ENCODE data around the gene UQCRH.

The UQCRH gene

DNA sequence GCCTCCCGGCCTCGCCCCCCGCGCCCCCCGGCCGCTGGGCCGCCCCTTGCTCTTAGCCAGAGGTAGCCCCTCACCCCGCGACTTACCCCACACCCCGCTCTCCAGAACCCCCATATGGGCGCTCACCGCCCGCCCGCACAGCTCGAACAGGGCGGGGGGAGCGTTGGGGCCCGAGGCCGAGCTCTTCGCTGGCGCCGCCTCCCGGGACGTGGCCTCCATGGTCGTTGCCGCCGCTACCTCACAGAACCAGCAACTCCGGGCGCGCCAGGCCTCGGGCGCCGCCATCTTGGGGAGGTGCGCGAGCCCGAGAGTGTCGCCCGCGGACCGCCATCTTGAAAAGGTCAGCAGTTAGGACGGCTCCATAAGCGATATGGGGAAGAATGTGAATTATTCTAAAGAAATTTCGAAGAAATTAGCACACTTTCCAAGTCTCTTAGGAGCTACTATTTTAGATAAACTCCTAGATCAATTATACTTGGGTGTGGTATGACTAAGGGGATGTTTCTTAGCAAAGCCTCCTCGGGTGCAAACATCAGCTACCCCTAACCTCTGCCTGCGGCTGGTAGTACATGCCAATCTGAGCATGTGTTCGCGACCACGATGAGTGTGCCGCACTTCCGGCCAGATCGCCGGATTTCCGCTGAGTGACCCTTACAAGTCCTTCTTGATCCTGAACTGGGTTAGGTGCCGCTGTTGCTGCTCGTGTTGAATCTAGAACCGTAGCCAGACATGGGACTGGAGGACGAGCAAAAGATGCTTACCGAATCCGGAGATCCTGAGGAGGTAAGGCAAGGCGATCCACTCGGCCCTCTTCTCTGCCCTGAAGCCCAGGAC, at the start of gene UQCRH, which contains the start of gene LRRC41:
Gene UQCRH (plus strand): TSS at position 661 of the 834 bp plus-strand sequence. CDS start 69 bp downstream, at position 730.
Gene LRRC41 (minus strand): TSS at position 579 of the 834 bp plus-strand sequence. CDS start 294 bp downstream, at position 285.
- in situ Hi-C loops (cut with HindIII; ENCODE audit: low sequenced_read_pairs), result no loop called here

DNA sequence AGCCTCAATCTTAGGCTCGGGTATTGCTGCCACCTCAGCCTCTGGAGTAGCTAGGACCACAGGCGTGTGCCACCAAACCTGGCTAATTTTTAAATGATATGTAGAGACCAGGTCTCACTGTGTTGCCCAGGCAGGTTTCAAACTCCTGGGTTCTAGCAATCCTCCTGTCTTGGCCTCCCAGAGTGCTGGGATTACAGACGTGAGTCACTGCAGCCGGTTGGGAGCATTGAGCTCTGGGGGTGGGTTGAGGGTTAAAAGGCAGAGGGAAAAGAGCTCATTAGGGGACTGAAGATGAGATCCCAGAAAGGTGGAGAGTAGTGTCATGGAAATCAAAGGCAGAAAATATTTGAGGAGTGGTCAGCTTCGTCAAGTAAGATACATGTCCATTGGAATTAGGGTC, 48.8 kb upstream of the UQCRH start:
- in situ Hi-C loops (cut with HindIII; ENCODE audit: low sequenced_read_pairs), result no loop called here

DNA sequence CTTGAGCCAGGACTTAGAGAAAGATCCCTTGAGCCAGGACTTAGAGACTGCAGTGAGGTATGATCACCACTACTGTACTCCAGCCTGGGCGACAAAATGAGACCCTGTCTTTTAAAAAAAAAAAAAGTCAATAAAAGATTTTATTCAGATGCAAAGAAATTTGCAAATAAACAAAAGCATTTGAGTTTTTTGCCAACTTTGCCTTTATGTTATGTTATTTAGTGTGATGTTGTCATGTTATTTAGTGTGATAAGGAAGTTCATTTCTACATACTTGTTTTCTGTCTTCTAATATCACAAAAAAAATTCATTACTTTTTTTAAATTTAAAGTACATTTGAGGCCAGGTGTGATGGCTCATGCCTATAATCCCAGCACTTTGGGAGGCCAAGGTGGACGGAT, 47.0 kb upstream of the UQCRH start:
- in situ Hi-C loops (cut with HindIII; ENCODE audit: low sequenced_read_pairs), result no loop called here

DNA sequence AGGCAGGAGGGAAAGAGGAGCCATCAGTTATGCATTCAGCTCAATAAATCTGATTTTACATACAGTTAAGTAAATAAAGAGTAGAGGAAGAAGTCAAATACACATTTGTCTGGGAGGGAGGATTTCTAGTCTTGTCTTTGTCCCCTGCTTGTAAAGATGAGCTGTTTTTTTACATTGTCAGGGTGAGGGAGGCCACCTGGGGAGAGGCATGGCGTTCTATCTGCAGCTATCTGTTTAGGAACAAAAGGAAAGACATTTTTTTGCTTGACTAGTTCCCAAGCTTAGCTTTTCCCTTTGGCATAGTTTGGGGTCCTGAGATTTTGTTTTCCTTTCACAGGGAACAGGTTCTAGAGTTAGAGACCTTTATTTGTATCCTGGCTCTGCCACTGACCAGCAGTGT, 41.0 kb upstream of the UQCRH start:
- in situ Hi-C loops (cut with HindIII; ENCODE audit: low sequenced_read_pairs), result no loop called here

DNA sequence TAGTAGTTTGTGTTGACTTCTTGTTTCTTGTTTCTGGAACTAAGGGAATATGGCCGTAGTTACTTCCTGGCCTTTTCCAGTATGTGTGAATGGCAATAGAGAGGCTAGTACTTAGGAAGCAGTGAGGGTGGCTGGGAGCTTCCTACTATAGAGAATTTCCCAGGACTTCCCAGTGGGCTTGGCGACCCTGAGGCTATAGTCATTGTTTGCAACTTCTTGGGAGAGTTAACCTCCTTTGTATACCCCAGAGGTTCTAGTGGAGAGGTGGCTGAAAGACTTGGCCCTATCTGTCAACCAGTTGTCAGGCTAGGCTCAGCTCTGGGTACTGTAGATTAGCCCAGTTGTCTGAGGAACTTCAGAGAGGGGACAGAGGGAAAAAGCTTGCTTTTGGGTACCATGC, 40.4 kb upstream of the UQCRH start:
- in situ Hi-C loops (cut with HindIII; ENCODE audit: low sequenced_read_pairs), result no loop called here

DNA sequence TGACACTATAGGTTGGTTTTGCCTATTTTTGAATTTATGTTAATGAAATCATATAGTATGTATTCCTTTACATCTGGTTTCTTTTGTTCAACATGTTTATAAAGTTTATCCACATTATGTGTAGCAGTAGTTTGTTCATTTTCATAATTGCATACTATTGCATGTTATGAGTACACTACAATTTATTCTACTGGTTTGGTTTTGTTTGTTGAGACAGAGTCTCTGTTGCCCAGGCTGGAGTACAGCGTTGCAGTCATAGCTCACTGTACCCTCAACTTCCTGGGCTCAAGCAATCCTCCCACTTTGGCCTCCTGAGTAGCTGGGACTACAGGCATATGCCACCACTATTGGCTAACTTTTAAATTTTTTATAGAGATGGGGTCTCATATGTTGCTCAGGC, 34.9 kb upstream of the UQCRH start:
- in situ Hi-C loops (cut with HindIII; ENCODE audit: low sequenced_read_pairs), result no loop called here

DNA sequence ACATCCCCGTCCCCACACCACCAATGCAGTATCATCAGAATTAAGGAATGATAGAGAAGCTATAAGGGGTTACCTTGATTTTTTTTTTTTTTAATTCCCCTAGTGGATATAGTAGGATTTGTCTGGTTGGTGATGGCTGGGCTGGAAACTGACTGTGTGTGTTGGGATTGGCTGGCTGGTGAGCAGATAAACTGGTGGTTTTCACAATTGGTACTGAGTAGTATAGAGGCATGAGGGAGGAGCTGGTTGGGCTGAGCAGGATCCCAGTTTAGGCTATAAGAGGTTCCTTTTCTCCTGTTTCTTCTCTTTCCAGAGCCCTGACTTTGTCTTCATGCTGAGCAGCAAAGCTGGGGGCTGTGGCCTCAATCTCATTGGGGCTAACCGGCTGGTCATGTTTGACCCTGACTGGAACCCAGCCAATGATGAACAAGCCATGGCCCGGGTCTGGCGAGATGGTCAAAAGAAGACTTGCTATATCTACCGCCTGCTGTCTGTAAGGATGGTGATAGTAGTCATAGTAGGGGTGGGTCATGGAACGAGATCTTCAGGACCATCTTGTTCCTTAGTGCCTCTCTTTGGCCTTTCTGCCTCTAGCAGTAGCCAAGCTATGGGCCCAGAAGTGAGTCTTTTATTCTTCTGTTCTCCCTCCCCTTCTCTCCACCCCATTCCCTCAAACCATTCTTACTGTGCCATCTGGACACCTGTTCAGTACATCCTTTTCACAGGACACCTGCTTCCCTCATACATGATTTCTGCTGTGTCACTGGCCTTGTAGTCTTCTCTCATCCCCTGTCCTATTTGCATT, 29.1 kb upstream of the UQCRH start:
- in situ Hi-C loops (cut with HindIII; ENCODE audit: low sequenced_read_pairs), result no loop called here

DNA sequence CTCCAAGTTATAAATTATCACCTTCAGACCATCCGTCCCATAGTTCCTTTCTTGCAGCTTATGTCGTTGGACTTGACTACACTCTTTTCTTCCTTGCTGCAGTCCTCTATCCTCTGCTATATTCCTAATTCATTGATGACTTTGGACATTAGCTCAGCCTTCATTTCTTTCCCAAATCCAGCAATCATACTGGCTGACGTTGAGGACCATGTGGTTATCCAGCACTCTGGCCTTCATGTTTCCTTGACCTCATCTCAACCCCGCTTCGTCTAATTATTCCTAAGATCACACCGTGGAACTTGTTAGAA, 28.5 kb upstream of the UQCRH start:
- in situ Hi-C loops (cut with HindIII; ENCODE audit: low sequenced_read_pairs), result no loop called here

DNA sequence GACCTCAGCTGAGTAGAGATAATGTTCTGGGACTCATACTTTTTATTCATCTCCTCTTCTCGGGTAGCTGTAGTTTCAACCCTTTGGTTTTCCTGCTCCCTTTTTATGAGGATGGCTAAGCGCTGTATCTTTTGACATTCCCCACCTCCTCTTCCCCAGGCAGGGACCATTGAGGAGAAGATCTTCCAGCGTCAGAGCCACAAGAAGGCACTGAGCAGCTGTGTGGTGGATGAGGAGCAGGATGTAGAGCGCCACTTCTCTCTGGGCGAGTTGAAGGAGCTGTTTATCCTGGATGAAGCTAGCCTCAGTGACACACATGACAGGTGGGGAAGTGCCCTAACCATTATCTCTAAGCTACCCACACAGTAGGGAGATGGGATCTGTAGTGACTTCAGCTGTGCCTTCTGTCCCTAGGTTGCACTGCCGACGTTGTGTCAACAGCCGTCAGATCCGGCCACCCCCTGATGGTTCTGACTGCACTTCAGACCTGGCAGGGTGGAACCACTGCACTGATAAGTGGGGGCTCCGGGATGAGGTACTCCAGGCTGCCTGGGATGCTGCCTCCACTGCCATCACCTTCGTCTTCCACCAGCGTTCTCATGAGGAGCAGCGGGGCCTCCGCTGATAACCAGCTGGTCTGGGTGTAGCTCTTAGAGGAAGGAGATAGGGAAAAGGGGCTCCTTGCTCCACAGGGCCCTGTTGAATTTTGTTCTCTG, 25.7 kb upstream of the UQCRH start:
- in situ Hi-C loops (cut with HindIII; ENCODE audit: low sequenced_read_pairs), result no loop called here

DNA sequence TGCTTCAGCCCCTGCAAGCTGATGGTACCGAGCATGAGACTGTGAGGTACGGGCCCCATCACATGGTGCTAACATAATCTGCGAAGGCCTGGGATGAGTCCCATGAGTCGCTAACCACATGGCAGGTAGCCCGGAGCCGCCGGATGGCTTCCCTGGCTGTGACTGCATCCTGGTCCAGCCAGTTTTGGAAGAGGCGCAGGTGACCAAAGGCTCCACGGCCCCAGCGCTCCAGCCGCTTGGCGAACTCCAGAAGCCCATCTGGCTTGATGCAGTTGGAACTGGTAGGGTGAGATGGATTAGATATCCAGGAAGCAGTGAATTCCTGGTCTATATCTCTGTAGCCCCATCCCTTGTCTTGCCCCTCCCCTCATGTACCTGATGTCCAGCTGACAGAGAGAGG, 24.7 kb upstream of the UQCRH start:
- in situ Hi-C loops (cut with HindIII; ENCODE audit: low sequenced_read_pairs), result no loop called here

DNA sequence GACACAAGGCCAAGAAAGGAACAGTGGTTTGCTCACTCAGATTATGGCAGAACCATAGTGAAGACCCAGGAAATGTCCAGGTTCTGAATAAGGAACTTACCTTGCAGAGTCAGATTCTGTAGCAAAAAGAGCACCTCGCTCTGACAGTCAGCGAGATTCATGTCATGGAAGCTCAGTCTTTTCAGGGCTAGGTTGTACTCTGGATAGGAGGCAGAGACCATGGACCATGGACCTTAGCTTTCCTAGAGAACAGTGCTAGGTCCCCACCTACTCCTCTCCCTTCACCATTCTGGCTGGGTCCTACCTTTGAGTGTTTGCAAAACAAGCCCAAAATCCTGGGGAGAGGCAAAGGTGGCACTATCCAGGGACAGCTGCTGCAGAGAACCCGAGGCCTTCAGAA, 23.4 kb upstream of the UQCRH start:
- in situ Hi-C loops (cut with HindIII; ENCODE audit: low sequenced_read_pairs), result no loop called here

DNA sequence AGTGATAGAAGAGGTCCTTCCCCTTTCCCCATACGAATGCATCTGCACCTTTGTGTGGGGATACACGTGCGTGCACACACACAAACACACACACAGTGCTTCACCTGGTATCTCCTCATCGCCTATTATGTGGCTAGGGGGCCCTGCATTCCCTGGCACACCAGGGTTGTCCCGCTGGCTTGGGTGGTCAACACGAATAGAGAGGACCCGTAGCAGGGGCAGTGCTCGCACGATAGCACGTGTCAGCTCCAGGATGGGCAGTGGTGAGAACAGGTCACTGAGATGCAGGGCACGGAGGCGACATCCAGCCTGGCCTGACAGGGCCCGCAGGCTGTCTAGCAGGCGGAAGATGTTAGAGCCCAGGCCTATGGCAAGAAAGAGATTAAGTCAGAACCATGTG, 22.5 kb upstream of the UQCRH start:
- in situ Hi-C loops (cut with HindIII; ENCODE audit: low sequenced_read_pairs), result no loop called here

DNA sequence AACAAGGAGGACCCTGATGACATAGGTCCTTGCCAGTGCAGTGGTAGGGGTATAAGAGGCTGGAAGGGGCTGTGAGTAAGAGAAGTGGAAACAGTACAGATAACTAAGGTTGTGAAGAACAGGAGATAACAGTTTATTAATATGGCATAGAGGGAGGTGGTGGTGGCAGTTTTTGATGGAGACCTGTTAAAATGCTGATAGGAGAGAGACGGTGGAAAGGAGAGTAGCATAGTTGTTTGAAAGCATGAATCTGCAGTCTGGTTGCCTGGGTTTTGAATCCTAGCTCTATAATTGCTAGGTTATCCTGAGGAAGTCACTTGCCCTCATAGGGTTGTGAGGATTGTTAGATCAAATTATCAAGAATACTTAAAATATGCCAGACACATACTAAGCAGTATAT, 19.4 kb upstream of the UQCRH start:
- in situ Hi-C loops (cut with HindIII; ENCODE audit: low sequenced_read_pairs), result no loop called here

DNA sequence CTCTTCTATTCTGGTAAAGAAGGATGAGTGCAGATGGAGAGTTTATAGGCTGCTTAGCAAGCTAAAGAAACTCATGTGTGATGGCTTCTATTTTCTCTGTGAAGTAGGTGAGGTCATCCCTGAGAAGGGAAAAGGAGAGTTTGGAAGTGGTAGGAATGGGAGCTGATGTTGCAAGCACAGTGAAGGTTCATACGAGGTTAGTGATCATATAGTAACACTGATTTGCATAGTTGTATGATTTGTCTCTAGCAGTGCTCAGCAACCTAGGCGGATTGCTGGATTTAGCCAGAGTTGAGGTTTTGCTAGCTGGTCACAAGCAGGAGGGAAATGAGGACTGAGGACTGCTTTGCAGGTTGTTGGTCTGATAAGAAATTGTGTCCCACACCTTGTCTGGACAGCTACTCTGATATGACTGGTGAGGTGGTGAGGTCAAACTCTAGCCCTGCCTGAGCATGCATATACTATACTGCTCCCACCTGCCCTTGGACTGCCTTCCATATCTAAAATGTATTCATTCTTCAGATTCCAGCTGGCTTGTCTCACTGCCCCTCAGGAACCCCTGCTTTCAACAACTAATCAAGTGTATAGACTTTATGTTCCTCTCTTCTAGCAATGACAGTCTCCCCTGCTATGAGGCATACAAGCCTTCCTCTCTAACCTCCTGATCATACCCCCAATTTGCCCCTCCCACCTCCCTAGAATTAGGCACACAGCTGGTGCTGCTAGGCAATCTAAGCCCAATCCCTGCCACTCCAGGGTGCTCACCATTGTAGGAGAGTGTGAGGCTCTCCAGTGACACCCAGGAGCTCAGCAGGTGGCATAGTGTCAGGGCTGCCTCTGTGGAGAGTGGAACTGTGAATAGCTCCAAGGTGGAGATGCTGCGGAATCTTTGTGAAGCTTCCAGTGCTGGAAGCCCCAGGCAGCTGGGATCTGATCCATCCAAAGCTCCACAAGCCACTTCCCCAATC, 18.6 kb upstream of the UQCRH start:
- in situ Hi-C loops (cut with HindIII; ENCODE audit: low sequenced_read_pairs), result no loop called here

DNA sequence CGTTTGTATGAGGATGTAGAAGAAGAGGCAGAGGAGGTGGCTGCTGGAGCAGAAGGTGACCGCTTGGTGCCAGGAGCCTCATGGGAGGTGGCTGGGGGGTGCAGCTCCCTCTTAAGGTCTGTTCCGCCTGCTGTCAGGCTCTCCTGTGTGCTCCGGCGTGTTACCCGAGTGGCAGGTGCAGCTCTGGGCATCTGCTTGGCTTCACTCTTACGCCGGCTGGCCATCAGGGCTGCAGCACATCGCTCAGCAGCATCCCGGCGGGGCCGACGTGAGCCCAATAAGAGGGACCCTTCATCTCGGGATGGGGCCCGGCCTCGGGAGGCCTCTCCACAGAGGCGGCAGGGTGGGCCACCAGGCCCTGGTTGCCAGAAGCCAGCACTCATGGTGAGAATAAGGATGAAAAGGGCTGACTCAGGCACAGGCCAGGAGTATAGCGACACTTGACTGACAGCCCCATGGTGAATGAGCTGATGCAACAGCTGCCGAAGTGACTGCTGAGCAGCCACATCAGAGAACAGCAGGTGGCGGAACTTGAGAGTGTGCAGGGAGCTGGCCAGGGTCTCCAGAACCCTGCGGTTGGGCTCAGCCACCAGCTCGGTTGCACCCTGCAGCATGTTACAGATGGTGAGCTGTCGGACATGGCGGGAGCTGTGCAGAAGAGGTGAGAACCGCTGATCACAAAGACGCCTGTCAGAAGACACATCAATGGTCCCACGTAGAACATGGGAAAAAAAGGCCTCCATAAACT, 17.6 kb upstream of the UQCRH start:
- in situ Hi-C loops (cut with HindIII; ENCODE audit: low sequenced_read_pairs), result no loop called here

DNA sequence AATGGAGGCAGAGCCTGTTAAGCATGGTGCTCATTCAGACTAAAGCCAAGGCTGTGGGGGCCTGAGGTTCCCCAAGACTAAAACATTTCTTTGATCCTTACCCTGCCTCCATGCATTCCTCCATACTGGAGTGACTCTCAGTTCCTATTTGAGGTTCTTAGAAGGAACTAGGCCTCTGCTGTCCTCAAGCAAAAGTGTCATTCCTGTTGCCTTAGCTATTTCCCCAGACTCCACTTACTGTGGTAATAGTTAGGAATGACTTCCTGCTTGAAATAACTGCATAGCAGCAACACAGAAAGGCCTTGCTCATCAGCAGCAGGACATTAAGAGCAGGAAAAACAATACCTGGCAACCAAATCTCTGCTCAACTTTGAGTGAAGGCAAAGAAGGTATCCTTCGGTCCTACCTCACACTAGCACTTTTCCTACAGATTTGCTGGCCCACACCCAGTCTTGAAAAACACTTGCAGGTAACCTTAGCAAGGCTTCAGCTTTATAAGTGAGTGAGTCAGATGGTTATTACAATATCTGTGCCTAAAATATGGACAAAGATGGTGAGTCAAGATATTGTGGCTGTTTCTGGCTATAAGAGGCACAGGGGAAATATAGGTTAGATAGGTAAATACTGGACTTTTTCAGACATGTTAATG, 14.9 kb upstream of the UQCRH start:
- in situ Hi-C loops (cut with HindIII; ENCODE audit: low sequenced_read_pairs), result no loop called here

DNA sequence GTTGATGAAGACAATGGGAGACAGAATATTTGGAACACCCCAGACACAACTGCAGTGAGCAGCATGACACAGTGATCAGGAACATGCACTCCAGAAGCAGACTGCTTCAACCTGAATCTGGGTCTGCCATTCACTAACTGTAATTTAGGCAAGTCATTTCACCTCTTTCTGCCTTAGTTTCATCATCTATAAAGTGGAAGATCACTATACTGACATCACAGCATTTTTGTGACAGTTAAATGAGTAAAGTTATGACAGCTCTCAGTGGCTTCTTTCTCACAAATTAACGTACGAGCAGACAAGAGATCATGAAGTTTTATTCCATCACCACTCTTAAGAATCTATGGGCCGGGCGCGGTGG, 14.4 kb upstream of the UQCRH start:
- in situ Hi-C loops (cut with HindIII; ENCODE audit: low sequenced_read_pairs), result no loop called here

DNA sequence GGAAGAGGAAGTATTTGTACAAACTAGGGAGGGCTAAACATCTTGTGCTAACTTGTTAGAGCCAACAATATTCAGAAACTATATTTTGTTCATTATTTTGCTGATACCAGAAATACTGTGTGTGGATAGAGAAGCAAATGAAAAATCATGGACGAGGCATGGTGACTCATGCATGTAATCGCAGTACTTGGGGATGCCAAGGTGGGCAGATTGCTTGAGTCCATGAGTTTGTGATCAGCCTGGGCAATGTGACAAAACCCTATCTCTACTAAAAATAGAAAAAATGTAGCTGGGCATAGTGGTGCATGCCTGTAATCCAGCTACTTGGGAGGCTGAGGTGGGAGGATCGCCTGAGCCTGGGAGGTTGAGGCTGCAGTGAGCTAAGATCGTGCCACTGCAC, 13.5 kb upstream of the UQCRH start:
- in situ Hi-C loops (cut with HindIII; ENCODE audit: low sequenced_read_pairs), result no loop called here

DNA sequence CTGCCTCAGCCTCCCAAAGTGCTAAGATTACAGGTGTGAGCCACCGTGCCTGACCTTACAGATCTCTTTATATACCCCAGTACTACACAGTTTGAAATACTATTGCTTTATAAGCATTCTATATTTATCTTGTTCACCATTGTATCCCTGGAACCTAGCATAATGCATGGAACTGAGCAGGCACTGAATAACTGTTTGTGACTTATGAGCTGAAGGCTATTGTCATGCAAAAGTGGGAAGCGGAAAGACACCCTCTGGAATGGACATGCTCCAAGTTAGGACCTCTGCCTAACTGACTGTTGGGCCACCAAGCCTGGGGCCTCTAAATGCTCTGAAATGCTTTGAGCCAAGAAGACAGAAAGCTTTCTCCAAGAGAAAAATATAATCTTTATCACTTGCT, 8.2 kb upstream of the UQCRH start:
- in situ Hi-C loops (cut with HindIII; ENCODE audit: low sequenced_read_pairs), result no loop called here
